ENCODE results near the gene LPP.
A peak's percentile ranks its signal among the peaks of the same experiment; 100 is the strongest.

LPP gene

DNA sequence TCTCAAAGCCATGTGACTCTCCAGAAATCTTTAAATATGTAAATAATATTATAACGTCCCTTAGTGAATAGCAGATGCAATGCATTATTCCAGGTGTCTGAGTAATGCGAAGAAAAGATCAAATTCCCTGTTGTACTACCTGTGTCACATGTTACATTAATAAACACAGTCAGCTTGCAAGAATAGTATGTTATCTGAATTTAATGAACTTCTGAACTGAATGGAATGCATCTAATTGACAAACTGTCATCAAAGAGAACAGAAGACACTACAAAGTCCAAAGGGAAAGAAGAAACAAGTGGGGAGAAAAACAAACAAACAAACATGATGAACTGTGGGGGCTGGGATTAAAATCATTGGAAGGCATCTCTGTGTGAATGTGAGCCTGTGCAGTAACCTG is 508.8 kb downstream of the LPP start:
- no peak for DNase-seq

DNA sequence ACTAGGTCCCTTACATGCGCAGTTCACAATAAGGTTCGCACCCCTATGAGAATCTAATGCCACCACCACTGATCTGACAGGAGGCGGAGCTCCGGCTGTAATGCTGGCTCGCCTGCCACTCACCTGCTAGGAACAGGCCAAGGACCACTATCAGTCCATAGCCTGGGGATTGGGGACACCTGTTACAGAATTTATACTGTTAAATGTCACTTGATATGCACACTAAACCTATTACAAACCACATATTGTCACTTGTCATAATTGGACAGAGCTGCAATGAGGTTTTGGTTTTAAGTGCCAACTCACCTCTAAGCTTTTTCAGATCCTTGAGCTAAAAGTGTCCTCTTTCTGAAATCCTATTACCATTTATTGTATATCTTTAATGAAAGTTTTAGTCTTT is 509.9 kb downstream of the LPP start:
- DNase-seq: no peak

DNA sequence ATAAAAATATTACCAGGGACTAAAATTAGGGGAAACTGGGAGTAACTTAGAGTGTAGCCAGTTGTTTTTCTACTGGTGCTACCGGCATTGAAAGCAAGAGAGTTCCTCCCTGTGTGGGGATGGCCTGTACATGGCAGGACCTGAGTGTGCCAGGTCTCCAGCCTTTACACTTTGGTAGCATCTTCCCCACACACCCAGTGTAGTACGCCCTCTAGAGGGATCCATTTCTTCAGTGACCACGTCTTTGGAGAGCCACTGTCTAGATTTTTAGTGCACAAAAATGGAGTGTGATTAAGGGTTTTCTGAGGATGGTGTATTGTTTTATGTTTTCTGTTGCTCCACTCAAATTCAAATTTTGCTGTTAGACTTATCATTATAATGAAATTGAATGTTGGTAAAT is 510.8 kb downstream of the LPP start:
- DNase-seq: peak; percentile 4 to 36

DNA sequence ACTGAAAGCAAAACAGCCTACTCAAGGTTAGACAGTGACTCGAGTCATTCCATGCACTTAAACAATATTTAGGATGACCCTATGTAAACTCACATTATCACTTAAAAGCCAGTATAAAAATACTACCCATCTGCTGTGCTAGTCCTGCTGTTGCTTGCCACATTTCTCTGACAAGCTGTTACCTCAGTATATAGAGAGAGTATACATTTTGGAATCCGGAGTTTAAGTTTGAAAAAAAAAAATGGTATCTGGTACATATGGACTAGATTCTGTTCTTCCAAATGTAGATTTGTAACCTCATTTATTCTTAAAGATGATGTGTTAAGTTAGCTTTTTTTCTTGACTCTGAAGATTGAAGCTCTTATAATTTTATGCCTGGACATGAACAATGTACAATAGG is 514.0 kb downstream of the LPP start:
- no peak for DNase-seq

DNA sequence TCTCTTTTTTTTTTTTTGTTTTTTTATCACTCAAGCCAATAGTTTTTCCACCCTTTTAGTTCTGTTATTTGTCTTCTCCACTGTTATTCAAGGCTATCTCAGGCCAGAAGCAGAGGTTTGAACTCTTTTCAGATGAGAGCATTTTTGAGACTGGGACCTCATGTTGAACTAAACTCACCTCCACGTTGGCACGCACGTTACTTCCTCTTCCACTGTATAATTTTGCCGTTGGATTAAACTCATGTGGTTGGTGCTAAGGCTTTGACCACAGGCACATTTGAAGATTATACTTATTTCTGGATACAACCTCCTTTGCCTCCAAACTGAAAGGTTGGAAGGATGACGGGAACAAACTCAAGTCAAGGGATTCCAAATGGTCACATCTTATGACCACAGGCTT is 516.5 kb downstream of the LPP start:
- DNase-seq: no peak

DNA sequence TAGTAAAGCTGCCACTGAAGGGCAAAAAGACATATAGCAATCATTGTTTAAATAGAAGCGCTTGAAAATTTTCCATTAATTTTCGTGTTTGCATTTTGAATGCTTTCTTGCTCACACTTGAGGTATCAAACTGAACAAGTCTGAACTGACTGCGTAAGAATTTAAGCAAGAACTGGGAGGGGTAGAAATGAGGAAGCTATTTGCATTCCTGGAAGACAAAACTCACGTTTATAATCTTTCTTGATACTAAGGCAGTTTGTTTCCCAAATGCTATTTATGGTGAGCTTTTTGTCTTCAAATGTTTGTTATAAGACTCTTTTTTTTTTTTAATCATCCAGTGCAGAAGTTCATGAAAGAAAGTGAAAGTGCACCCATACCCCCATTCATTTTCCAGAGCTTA is 518.0 kb downstream of the LPP start:
- no peak for DNase-seq

DNA sequence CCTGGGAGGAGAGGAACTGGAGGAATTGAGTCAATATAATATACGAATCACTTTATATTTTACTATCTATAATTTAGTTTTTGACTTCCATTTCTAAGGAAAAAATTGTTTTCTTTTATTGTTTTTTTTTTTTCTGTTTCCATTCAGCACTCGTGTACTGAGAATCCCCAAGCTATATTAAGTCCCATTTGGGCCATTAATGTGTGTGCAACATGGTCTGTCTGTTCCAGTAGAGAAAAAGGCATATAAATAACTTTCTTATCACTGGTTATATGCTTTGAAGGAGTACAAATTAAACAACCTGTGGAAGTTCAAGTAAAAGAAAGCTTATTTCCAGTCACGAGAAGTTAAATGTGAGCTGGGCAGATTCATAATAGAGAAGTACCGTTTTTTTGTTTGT is 518.9 kb downstream of the LPP start:
- no peak for DNase-seq

DNA sequence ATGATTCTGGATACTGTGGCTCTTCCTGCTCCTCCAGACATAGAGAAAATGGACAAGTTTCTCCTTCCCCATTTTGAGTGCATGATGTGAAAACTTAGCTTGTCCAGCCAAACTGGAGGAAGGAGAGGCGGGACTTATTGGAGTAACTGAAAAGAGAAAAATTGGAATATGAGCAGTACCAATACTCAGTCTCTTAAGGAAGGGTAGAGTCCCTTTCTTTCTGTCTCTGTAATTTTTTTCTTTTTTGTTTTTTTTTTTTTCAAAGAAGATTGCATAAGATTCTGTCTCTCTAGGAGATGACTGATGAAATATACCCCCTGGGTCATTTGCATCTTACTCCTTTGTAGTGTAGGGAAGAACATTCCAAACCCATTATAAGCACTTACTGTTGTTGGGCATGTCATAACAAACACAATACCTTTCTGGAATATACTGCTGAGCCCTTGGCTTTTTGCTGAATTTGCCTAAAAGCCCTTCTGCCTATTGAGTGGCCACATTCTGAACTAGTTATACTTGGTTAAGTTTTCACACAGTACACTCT is 519.8 kb downstream of the LPP start:
- no peak for DNase-seq

DNA sequence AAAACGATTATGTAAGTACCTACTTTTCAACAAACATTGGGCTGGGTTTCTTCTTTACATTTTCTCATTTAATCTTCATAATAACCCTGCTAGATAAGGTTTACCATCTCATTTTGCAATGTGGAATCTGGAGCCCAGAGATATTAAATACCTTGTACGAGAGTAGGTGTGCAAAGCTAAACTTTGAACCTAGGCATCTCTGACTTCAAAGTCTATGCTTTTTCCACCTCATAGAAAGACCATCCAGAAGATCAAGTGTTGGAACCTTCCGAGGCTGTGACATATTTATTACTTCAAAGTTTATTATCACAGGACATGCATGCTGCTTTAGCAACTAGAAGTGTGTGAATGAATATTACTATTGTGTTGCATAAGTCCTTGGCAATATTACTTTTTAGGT is 520.6 kb downstream of the LPP start:
- DNase-seq: no peak

DNA sequence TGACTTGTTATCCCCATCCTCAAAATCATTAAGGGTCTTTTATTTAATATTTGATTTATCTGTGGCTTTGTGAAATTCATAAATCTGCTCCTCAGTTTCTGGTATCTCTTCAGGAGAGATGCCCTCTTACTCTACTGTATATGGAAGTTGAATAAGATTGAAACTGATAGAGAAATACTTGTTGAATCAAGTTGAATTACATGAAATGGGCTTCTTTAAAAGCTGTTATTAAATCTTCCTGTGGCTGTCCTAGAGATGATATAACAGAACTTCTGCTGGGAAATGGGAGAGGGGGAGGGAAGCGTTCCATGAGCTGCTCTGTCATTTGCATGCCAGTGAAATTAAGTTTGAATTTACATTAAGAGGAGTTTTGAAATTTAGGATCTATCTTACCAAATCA is 523.4 kb downstream of the LPP start:
- no peak for DNase-seq

DNA sequence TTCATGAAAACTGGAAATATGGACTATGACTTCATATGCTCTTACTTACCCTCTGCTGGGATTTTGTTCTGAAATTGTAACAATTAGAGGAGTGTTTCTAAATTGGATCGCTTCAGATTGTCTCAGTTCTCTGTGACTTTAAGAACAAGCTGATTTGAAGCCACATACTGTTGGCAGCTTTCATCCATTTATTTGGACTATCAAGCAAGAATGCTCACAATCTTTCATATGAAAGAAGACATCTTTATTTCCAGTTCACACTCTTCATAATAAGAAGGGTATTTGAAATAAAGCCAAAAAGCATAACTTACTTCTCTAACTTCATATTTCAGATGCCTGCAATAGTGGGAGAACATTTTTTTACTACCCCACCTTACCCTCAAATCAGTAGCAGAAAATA is 526.2 kb downstream of the LPP start:
- DNase-seq: no peak

DNA sequence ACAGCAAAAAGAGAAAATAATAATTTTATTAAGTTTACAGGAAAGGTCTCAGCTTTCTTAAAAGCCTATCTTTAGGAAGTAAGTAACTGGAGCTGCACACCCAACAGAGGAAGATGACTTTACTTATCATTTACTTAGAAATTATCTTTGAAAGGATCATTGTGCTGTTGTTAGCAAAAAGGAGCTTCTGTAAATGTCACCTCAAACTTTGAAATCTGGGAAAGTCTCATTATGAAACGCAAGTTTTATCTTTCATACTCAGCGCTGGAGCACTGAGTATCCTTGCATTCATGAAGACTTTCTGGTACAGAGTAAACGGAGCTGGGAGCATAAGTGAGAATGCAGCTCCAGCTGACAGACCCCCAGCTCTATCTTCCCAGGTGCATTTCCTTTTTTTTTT is 526.6 kb downstream of the LPP start:
- no peak for DNase-seq

DNA sequence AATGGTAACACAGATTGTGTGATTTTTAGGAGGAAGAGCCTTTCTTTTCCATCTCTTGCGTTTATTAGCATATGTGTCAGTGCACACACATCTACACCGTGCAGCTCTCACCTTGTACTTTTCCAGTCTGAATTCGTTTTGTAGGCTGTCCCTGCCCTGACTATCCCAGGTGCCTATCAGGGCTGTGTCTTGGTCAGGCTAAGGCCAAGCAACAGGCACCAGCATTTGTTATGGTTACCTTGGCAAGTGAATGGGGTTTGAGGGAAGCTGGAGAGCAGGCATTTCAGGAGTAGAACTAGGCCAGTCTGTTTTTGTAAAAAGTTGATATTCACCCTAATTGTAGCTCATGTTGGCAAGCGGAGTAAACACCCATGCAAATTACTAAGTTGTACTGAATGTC is 528.4 kb downstream of the LPP start:
- DNase-seq: no peak

DNA sequence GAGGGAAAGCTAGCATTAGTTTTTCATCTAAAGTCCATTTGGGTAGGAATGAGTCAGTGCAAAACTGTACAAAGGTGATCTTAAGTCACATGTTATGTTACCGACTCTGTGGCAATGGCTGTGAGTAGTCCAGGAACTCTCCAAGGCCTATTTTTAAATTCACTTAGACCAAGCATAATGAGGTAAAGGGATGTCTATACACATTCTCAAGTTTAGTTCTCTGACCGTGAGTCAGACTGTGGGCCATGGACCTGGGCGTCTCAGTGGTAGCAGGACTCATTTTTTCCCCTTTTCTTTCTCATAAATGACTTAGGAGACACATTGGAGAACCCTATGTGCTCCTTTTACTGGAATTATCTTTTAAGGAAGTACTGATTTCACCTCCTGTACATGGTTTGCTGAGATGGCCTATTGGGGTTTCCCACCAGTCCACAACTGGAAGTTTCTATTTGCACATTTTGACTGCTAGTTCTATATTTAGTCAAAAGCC is 529.1 kb downstream of the LPP start:
- DNase-seq: peak in 1 of 2 donors; percentile 40

DNA sequence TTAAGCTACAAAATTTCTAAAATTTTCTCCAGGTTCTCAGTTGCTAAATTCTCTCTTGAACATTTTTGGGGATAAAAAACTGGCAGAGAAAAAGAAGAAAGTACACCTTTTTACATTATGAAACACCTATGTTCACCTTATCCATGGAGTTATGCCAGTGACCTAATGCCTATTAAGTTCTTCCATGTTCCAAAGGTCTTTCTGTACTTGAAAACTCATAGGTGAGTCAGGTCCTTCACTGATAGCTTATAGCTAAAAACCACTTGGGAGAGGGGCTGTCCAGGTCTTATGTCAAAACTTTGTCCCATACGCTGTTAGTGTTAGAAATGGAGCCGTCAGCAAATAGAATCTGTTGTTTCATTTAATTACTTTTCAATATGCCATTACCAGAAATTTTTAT is 530.3 kb downstream of the LPP start:
- no peak for DNase-seq

DNA sequence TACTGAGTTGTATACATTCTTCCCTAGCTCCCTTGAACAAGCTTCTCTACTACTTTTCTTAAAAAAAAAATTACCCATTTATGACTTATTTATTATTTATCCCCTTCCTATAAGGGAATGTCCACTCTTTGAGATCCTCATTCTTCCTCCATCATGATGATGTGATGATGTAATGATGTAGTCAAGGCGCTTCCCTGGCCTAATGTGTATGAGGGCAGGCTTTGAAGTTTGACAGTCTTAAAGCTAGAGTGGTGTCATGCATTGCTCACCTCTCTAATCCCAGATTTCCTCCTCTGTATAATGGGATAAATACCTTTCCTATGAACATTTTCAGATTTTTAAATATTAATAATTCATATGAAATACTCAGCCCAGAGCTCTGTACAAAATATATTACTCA is 531.8 kb downstream of the LPP start:
- no peak for DNase-seq

DNA sequence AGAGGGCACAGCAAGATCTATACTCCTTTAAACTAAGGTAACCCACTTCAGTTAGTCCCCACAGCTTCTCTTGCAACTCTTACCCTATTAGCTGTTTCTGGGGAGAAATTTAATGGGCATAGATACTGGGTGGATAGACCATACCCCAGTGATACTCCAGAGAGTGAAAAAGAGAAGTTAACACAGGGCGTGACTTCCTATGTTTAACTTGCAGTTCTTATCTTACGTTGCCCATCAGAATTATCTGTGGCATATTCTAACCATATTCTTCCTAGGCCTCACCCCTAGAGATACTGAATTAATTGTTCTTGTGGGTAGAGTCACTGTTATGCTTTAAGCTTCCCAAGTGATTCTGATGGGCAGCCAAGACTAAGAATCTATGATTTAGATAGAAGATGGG is 532.4 kb downstream of the LPP start:
- DNase-seq: no peak

DNA sequence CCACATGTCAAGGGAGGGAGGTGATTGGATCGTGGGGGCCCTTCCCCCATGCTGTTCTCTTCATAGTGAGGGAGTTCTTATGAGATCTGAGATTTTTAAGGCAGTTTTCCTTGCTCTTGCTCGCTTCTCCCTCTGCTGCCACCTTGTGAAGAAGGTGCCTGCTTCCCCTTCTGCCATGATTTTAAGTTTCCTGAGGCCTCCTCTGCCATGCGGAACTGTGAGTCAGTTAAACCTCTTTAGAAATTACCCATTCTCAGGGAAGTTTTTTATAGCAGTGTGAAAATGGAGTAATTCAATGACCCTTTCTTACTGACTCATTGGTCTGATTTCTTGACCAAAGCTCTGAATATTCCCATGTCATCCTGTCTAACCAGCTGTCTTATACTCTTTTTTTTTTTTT is 533.4 kb downstream of the LPP start:
- peak in 1 of 2 donors; percentile 51 for DNase-seq

DNA sequence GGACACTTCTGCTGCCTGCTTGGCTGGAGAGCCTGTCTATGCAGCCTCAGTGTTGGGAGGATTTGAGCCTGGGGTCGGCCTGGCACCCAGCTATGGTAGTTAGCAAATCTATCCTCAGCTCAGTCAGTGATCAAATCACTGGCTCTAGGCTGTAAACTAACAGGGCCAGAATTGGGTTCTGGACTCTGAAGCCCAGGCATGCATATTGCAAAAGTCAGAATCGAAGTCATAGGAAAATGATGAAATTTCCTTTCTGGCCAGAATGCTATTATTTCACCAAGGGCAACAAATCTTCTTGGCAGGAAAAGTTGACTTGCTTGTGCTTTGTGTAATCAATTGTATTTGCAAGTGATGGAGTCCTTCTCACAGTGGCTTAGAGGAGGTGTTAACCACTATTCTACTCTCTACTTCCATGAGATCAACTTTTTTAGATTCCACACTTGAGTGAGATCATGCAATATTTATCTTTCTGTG is 535.2 kb downstream of the LPP start:
- no peak for DNase-seq

DNA sequence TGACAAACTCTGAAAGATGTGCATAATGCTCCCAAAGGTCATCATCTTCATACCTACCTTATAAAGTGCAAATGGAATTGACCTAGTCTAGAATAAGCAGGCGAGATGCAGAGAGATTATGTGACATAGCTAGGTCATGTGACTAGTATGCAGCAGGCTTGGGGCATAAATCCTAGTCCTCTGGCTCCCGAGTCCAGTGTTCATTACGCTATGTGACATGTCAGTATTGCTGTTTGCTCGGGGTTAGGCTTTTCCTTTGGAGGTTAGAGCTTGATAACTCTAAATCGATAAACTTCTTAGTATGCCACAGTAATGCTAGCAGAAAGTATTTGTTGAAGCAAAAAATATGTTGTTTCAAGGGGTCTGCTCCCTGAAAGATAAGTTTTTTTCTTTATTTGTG is 536.1 kb downstream of the LPP start:
- no peak for DNase-seq

DNA sequence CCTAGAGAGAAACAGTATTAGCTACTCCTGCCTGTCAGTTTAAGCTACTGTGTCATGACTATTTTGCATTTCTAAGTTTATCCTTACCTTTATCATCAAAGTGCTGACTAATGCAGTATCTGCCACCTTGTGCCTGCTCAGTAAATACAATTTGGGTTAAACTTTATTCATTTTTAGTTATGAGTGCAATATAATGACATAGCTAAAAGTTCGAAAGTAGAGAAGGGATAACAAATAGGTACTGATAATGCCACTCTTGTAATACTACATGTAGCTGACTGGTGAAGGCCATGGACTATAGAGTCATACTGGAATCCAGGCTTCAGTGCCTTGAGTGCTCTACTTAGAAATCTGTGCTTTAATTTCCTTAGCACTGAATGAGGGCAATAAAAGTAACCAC is 537.0 kb downstream of the LPP start:
- DNase-seq: no peak

DNA sequence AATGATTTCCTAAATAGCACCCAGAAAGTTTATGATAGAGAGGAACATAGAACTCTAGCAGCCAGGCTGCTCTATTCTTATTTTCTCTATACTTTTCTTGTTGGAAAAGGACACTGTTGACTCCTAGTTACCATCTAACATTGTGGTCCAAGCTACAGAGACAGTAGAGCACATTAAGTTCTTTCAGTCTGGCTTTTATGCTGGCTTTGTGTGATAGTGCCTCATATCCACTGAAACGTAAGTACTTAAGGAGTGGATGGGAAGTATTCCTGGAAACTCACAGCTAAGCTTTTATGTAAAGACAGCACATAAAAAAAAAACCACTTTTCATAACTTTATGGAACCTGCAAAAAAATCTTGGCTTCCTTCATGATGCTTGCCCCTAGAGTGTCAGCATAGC is 537.7 kb downstream of the LPP start:
- no peak for DNase-seq

DNA sequence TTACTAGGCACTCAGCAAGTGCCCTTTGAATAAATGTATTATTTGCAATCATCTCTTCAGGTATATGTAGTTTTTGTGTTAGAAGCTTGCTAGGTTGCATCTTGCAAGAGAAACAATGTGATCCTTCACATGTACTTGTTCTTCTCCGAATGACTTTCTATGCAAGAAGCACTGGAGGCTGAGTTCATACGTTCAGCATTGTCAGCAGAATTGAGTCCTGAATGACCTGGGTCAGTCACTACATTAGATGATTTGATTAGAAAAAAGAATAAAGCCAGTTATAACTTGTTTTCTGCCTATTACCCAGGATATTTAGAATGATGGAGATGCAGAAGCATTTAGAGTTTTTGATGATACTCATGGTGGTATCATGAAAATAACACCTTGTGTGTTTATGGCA is 538.7 kb downstream of the LPP start:
- no peak for DNase-seq

DNA sequence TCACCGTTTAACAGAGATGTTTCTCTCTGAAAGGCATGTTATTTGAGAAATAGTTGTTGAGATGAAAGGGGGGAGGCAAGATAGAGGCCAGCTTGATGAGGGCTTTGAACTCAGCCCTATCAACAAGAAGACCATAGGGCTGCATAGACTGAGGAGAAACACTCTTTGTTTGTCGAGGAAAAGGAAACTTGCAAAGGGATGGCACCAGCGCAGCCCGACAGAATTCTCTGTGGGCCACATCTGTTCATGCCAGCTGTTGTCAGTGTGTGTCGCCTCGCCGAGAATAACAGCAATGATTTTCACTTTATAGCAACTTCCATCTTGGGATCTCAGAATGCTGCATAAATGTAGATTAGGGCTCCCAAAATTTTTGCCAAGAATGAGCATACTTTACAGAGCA is 539.5 kb downstream of the LPP start:
- DNase-seq: no peak

DNA sequence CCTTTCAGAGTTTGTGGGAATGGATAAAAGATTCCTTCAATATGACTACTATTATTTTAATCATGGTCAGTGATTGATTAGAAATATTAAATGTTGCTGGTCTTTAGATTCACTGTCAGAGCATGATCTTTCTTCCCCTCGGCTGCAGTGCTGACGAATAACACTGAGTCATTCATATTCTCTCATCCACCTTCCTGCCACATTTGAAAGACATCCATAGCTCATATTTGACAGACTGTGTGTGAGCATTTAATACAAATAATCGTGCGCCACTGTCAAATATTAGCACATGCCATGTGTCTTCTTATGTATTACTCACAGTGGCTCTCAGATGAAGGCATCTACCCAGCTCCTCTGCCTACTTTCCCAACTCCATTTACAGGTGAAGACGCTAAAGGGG is 541.3 kb downstream of the LPP start:
- no peak for DNase-seq

DNA sequence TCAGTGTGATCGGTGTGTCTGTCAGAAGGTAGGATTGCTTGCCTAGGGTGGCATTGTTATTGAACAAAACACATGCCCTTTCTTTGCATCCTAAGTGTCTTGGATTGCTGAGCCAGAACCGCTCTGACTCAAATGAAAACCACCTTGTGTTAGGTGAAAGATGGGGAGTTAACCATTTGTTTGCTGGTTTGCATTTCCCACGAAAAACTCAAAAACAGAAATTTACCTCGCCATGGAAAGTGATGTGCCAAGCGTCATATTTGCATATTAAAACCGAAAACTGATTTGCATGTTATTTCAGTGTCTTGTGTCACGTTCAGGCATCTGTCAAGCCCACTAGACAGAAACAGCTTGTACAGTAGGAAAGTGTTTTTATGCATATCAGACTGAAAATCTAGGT is 543.2 kb downstream of the LPP start:
- no peak for DNase-seq
